Testis (tissue), 2 donors: ENCODE data around the gene CYB5R3.

ENCODE experiments used
- POLR2A ChIP-seq: fragments of 450-650 bp; IDR thresholded peaks from one replicate; pipeline ENCODE4 v1.6.1; 2017; ENCODE audit warnings: antibody characterized with exemption, mild to moderate bottlenecking, moderate library complexity
- TF ChIP-seq, protein P1 (sequence below), 3 experiments: fragments of 450-650 bp in 2 of 3; fragments of 200-600 bp in 1 of 3; sonication (generic) in 1 of 3; IDR thresholded peaks; one replicate each; pipeline ENCODE4 v1.5.1; 2016 to 2019; ENCODE audit warnings: antibody characterized with exemption in 3 of 3, mild to moderate bottlenecking in 2 of 3, moderate library complexity in 1 of 3

DNA sequence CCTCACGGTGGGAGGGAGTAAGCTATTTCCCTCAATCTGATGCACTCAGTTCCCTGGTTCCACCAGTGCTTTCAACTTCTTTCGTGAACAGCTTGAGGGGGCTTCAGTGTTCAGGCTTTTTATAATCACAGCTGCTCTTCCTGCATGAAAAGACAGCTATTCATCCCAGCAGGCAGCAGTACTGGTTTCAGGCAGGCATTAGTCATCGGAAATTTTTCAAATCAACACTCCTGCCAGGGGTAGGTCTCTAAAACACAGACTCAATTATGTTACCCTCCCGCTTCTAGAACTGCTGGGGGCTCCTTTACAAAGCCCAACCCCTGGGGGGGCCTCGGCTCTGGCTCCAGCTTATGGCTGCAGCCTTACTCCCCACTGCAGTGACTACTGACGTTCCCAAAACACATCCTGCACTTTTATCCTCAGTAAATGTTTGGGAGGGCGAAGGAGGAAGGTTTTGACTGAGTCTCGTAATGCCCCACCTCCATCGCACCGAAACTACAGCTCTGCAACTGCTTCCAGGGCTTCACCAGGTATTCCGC, 40.3 kb downstream of the CYB5R3 start:
- TF ChIP-seq POLR2A: no peak
- TF ChIP-seq, protein P1, sequence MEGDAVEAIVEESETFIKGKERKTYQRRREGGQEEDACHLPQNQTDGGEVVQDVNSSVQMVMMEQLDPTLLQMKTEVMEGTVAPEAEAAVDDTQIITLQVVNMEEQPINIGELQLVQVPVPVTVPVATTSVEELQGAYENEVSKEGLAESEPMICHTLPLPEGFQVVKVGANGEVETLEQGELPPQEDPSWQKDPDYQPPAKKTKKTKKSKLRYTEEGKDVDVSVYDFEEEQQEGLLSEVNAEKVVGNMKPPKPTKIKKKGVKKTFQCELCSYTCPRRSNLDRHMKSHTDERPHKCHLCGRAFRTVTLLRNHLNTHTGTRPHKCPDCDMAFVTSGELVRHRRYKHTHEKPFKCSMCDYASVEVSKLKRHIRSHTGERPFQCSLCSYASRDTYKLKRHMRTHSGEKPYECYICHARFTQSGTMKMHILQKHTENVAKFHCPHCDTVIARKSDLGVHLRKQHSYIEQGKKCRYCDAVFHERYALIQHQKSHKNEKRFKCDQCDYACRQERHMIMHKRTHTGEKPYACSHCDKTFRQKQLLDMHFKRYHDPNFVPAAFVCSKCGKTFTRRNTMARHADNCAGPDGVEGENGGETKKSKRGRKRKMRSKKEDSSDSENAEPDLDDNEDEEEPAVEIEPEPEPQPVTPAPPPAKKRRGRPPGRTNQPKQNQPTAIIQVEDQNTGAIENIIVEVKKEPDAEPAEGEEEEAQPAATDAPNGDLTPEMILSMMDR (IDR thresholded peaks at IDR 0.05): no peak
